Measurements from ENCODE around the gene MYT1. TPM values are rescaled to one million over a fixed set of nuclear protein-coding genes. Genes with fewer than 3 reads are reported as not detected.

MYT1 gene
- total RNA-seq, 1 donor from 2014 or later: 0.34 TPM

DNA sequence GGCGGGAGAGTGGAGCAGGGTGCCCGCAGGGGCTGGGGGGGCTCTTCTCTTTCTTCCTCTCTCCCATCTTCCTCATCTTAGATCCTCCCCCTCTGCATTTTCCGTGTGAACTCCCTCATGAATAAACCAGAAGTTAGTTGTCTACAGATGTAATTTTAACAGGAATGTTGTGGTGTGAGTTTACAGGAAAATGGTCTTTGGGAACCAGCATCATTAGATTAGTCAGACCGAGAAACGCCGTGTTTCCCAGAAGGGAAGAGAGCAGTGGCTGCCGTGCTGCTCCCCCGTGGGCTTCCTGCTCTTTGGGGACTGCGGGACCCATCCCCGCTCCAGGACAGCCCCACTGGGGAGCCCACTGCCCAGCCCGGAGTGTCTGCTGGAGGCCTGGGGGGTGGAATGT, 3.4 kb downstream of the MYT1 start:
- peaks cover 76% of the 10 kb centered on the region for H3K27me3 Mint-ChIP-seq (ENCODE audit: low read depth)
- no peak for TF ChIP-seq CTCF (IDR thresholded peaks at IDR 0.05; ENCODE audit: unreplicated experiment)
- no peaks in the 10 kb centered on the region for H3K36me3 Mint-ChIP-seq
- no peak overlapping the region for H3K27ac Mint-ChIP-seq
- no peaks in the 10 kb centered on the region for H3K9me3 Mint-ChIP-seq
- no peaks in the 10 kb centered on the region for H3K4me1 Mint-ChIP-seq
- DNase-seq (ENCODE audit: low spot score in 2 of 2, unreplicated experiment in 2 of 2): no peak
- no peak overlapping the region for H3K4me3 Mint-ChIP-seq

GRCh38 chr20:64168381-64169090, 4.3 kb downstream of the MYT1 start:
- Mint-ChIP-seq H3K4me1 (no peaks in the 10 kb centered on the region), H3K36me3 (no peaks in the 10 kb centered on the region), H3K27ac (no peak overlapping the region), H3K4me3 (no peak overlapping the region), H3K27me3 (ENCODE audit: low read depth) (peaks cover 76% of the 10 kb centered on the region), H3K9me3 (no peaks in the 10 kb centered on the region)
- TF ChIP-seq CTCF (IDR thresholded peaks at IDR 0.05; ENCODE audit: unreplicated experiment): no peak
- no peak for DNase-seq (ENCODE audit: low spot score in 2 of 2, unreplicated experiment in 2 of 2)

GRCh38 chr20:64169091-64169560, 4.9 kb downstream of the MYT1 start:
- Mint-ChIP-seq H3K36me3 (no peaks in the 10 kb centered on the region), H3K27me3 (ENCODE audit: low read depth) (peaks cover 70% of the 10 kb centered on the region), H3K27ac (no peak overlapping the region), H3K4me3 (no peak overlapping the region), H3K4me1 (no peaks in the 10 kb centered on the region), H3K9me3 (no peaks in the 10 kb centered on the region)
- DNase-seq (ENCODE audit: low spot score in 2 of 2, unreplicated experiment in 2 of 2): no peak
- TF ChIP-seq CTCF (IDR thresholded peaks at IDR 0.05; ENCODE audit: unreplicated experiment): no peak

GRCh38 chr20:64171211-64171610, 7.0 kb downstream of the MYT1 start:
- DNase-seq (ENCODE audit: low spot score in 2 of 2, unreplicated experiment in 2 of 2): no peak
- no peak for TF ChIP-seq CTCF (IDR thresholded peaks at IDR 0.05; ENCODE audit: unreplicated experiment)
- H3K9me3 Mint-ChIP-seq: no peaks in the 10 kb centered on the region
- no peak overlapping the region for H3K4me3 Mint-ChIP-seq
- no peaks in the 10 kb centered on the region for H3K4me1 Mint-ChIP-seq
- no peak overlapping the region for H3K27ac Mint-ChIP-seq
- H3K36me3 Mint-ChIP-seq: no peaks in the 10 kb centered on the region
- peaks cover 51% of the 10 kb centered on the region for H3K27me3 Mint-ChIP-seq (ENCODE audit: low read depth)

DNA sequence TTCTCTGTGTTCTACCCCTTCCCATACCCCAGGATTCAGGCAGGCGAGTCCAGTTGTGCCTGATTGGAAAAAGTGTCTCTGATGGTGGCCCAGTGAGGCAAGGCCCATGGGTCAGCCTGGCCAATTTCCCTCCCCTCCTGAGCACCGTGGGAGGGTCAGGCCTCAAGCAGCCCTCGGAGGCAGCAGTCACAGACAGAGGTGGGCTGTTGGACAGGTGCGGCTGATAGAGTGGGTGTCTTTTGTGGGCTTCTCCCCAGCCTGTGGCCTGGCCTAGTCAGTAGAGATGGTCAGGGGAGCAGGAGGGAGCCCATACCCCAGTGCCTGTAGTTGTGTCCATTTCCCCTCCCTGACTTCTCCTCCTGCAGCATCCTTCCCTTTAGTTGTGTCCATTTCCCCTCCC, 8.9 kb downstream of the MYT1 start:
- H3K9me3 Mint-ChIP-seq: no peaks in the 10 kb centered on the region
- peaks cover 53% of the 10 kb centered on the region for H3K27me3 Mint-ChIP-seq (ENCODE audit: low read depth)
- DNase-seq (ENCODE audit: low spot score in 2 of 2, unreplicated experiment in 2 of 2): no peak
- H3K27ac Mint-ChIP-seq: no peak overlapping the region
- no peaks in the 10 kb centered on the region for H3K4me1 Mint-ChIP-seq
- no peak for TF ChIP-seq CTCF (IDR thresholded peaks at IDR 0.05; ENCODE audit: unreplicated experiment)
- no peaks in the 10 kb centered on the region for H3K36me3 Mint-ChIP-seq
- H3K4me3 Mint-ChIP-seq: no peak overlapping the region
